ENCODE data around the gene HTRA1. TPM values are rescaled to one million over a fixed set of nuclear protein-coding genes. Genes with fewer than 3 reads are reported as not detected.

The HTRA1 gene
- total RNA-seq, 1 experiment from 2014 or later, result 18.6 TPM

GRCh38 chr10:122490268-122490667 lies 28.9 kb downstream of the HTRA1 start:
- DNase-seq (peak; percentile 48), ATAC-seq (no peak)
- no peaks in the 10 kb centered on the region for H3F3A ChIP-seq (ENCODE audit: low read length, unreplicated experiment)
- H3K9ac ChIP-seq (ENCODE audit: low read length), result no peak overlapping the region
- ChIA-PET POLR2A (ENCODE audit: unreplicated experiment) (no interaction called here), CTCF (no interaction called here)
- no peaks in the 10 kb centered on the region for H3K9me2 ChIP-seq (replicated peaks; ENCODE audit: low read length)
- H3K4me1 ChIP-seq (ENCODE audit: insufficient read depth, low read length), result peaks cover 25% of the 10 kb centered on the region
- TF ChIP-seq EZH2phosphoT487 (IDR thresholded peaks at IDR 0.05; ENCODE audit: borderline replicate concordance, low read length), result no peak
- no peak for TF ChIP-seq EZH2 (IDR thresholded peaks at IDR 0.05; ENCODE audit: low read length, unreplicated experiment)
- TF ChIP-seq CTCF (conservative IDR thresholded peaks at IDR 0.05; ENCODE audit: low read depth, low read length), result no peak
- no peaks in the 10 kb centered on the region for H3K79me2 ChIP-seq (ENCODE audit: low read length)
- no TSS peak for BruUV-seq (replicated peaks)
- H3K4me2 ChIP-seq (ENCODE audit: low read length), result 0 out of 2 replicates have a peak overlapping the region, but pooled peaks have one; percentile 37
- H2AFZ ChIP-seq (ENCODE audit: low read length), result no peak overlapping the region
- intact Hi-C loops (cut with micrococcal nuclease), result no loop called here
- no peaks in the 10 kb centered on the region for H3K9me3 ChIP-seq (ENCODE audit: low read length)
- H4K20me1 ChIP-seq (ENCODE audit: low read length), result no peaks in the 10 kb centered on the region
- H3K27me3 ChIP-seq (ENCODE audit: low read length), result no peaks in the 10 kb centered on the region
- H3K4me3 ChIP-seq (ENCODE audit: low read length), result no peak overlapping the region
- peak overlapping the region; percentile 37 for H3K27ac ChIP-seq (ENCODE audit: low read length)
- H3K36me3 ChIP-seq (ENCODE audit: low read depth, low read length), result no peaks in the 10 kb centered on the region

DNA sequence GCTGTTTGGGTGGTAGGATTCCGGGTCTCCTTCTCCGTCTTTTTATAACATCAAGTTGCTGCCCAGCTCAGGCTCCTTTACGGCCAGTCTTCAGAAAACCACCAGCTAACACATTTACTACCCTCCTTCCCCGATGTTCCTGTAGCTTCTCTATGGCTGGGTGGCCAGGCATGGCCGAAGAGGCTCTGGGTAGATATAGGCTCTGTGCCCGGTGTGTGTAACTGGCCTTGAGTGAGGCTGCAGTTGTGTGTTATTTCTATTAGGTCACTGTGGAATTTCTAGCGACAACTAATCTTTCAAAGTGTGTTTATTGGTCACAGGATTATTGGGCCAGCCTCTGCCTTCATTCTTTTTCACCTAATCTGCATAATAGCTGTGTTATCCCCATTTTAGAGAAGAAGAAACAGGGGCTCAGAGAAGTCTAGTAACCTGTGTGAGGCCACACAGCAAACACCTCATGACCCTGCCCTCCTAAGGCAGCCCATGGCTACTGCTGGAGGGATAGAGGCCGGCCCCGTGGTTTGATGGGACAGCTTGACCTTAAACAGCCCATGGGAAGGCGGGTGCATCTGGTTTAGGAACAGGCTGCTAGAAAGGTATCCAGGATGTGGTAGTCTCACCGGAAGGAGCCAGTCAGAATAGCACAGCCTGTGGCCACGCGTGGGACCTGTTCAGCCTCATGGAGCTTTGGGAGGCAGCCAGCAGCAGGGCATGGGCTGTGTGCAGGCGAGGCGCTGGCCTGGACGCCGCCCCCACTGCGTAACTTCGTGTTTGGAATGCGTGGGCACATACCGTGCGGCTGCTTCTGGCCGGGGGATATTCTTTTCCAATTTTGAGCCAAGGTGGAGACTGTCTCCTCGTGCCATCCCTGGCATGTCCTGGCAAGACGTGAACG lies 29.7 kb downstream of the HTRA1 start:
- ChIA-PET POLR2A (ENCODE audit: unreplicated experiment) (interaction anchor here (0.5 kb wide), 1 partner anchor 490 kb away, joined by 3 read pairs; no protein-coding TSS in a partner anchor), CTCF (no interaction called here)
- Histone ChIP-seq H3K9ac (ENCODE audit: low read length) (no peak overlapping the region), H3K4me1 (ENCODE audit: insufficient read depth, low read length) (peaks cover 33% of the 10 kb centered on the region), H4K20me1 (ENCODE audit: low read length) (no peaks in the 10 kb centered on the region), H3K36me3 (ENCODE audit: low read depth, low read length) (no peaks in the 10 kb centered on the region), H3K4me3 (ENCODE audit: low read length) (no peak overlapping the region), H2AFZ (ENCODE audit: low read length) (no peak overlapping the region), H3K27me3 (ENCODE audit: low read length) (no peaks in the 10 kb centered on the region), H3K9me2 (replicated peaks; ENCODE audit: low read length) (no peaks in the 10 kb centered on the region), H3F3A (ENCODE audit: low read length, unreplicated experiment) (no peaks in the 10 kb centered on the region), H3K4me2 (ENCODE audit: low read length) (no peak overlapping the region), H3K79me2 (ENCODE audit: low read length) (no peaks in the 10 kb centered on the region), H3K9me3 (ENCODE audit: low read length) (no peaks in the 10 kb centered on the region), H3K27ac (ENCODE audit: low read length) (peak overlapping the region; percentile 37; the same call in 1 of the 2 replicates)
- no peak for ATAC-seq
- intact Hi-C loops (cut with micrococcal nuclease), result no loop called here
- no peak for DNase-seq
- no TSS peak for BruUV-seq (replicated peaks)
- no peak for TF ChIP-seq EZH2 (IDR thresholded peaks at IDR 0.05; ENCODE audit: low read length, unreplicated experiment)
- no peak for TF ChIP-seq CTCF (conservative IDR thresholded peaks at IDR 0.05; ENCODE audit: low read depth, low read length)
- no peak for TF ChIP-seq EZH2phosphoT487 (IDR thresholded peaks at IDR 0.05; ENCODE audit: borderline replicate concordance, low read length)

DNA sequence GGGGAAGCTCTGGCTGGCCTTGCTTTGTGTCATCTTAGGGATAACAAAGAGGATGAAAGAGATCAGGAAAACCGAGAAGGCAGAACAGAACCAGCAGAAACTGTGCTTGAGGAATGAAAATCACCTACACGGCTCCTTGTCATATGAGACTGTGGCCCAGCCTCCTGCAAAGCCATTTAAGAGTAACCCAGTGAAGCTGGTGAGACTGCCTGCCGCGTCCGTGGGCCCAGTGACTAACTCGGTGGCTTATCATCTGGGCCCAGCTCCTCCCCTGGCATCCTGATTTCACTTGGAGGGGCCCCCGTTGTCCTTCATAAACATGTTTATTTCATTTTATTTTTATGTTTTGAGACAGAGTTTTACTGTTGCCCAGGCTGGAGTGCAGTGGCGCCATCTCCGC lies 30.7 kb downstream of the HTRA1 start:
- no peaks in the 10 kb centered on the region for H3F3A ChIP-seq (ENCODE audit: low read length, unreplicated experiment)
- BruUV-seq (replicated peaks), result no TSS peak
- POLR2A ChIA-PET (ENCODE audit: unreplicated experiment), result no interaction called here
- CTCF ChIA-PET, result no interaction called here
- TF ChIP-seq EZH2phosphoT487 (IDR thresholded peaks at IDR 0.05; ENCODE audit: borderline replicate concordance, low read length), result no peak
- no peak for TF ChIP-seq CTCF (conservative IDR thresholded peaks at IDR 0.05; ENCODE audit: low read depth, low read length)
- TF ChIP-seq EZH2 (IDR thresholded peaks at IDR 0.05; ENCODE audit: low read length, unreplicated experiment), result no peak
- no peak overlapping the region for H3K27ac ChIP-seq (ENCODE audit: low read length)
- DNase-seq (no peak), ATAC-seq (no peak)
- intact Hi-C loops (cut with micrococcal nuclease), result no loop called here
- H3K27me3 ChIP-seq (ENCODE audit: low read length), result no peaks in the 10 kb centered on the region
- no peak overlapping the region for H3K4me2 ChIP-seq (ENCODE audit: low read length)
- no peaks in the 10 kb centered on the region for H3K9me3 ChIP-seq (ENCODE audit: low read length)
- H3K4me3 ChIP-seq (ENCODE audit: low read length), result no peak overlapping the region
- no peaks in the 10 kb centered on the region for H4K20me1 ChIP-seq (ENCODE audit: low read length)
- H2AFZ ChIP-seq (ENCODE audit: low read length), result no peak overlapping the region
- no peaks in the 10 kb centered on the region for H3K9me2 ChIP-seq (replicated peaks; ENCODE audit: low read length)
- no peaks in the 10 kb centered on the region for H3K36me3 ChIP-seq (ENCODE audit: low read depth, low read length)
- H3K9ac ChIP-seq (ENCODE audit: low read length), result no peak overlapping the region
- H3K79me2 ChIP-seq (ENCODE audit: low read length), result no peaks in the 10 kb centered on the region
- peaks cover 34% of the 10 kb centered on the region for H3K4me1 ChIP-seq (ENCODE audit: insufficient read depth, low read length)
